OCI-LY3 (cell line): ENCODE results near the gene MAP4K2.
"Not testable (repeated sequence)": the region's sequence is repeated elsewhere in the genome, so short reads cannot be mapped to it uniquely, and the experiment has no call there.

Source experiments
- H2AFZ ChIP-seq: fragments of 200-600, 300-600 bp; shearing (Covaris generic); 2 replicates; pipeline ENCODE4 v1.6.0; 2014; ENCODE audit warnings: antibody characterized with exemption, low read depth, low read length
- H3K27ac ChIP-seq: fragments of 200-600, 300-600 bp; sonication (generic); 2 replicates; pipeline ENCODE4 v1.5.1; 2014; ENCODE audit warnings: mild to moderate bottlenecking, low read length, moderate library complexity, mixed read lengths
- H3K27me3 ChIP-seq: fragments of 200-600, 300-600 bp; sonication (generic); 2 replicates; pipeline ENCODE4 v1.6.1; 2014; ENCODE audit warnings: low read depth, low read length, mixed read lengths
- H3K36me3 ChIP-seq: fragments of 200-600, 300-600 bp; sonication (generic); replicated peaks from 2 replicates; pipeline ENCODE3; 2014; ENCODE audit warnings: low read depth, low read length, mixed read lengths
- H3K4me1 ChIP-seq: fragments of 300-600, 200-600 bp; sonication (generic); 2 replicates; pipeline ENCODE4 v1.6.1; 2014; ENCODE audit warnings: low read length, mixed read lengths
- H3K4me2 ChIP-seq: fragments of 200-600, 300-600 bp; sonication (generic); 2 replicates; pipeline ENCODE4 v1.6.1; 2014; ENCODE audit warnings: low read length, mixed read lengths
- H3K4me3 ChIP-seq: fragments of 300-600, 200-600 bp; sonication (generic); 2 replicates; pipeline ENCODE4 v1.5.1; 2014; ENCODE audit warnings: antibody characterized with exemption, mild to moderate bottlenecking, low read length, moderate library complexity
- H3K79me2 ChIP-seq: fragments of 300-600, 200-600 bp; shearing (Covaris generic); 2 replicates; pipeline ENCODE4 v1.6.1; 2014; ENCODE audit warnings: mild to moderate bottlenecking, low read length, mixed read lengths
- H3K9ac ChIP-seq: fragments of 300-600, 200-600 bp; shearing (Covaris generic); 2 replicates; pipeline ENCODE4 v1.6.0; 2014; ENCODE audit warnings: mild to moderate bottlenecking, low read length, moderate library complexity
- H3K9me3 ChIP-seq: fragments of 200-600, 300-600 bp; shearing (Covaris generic); 2 replicates; pipeline ENCODE4 v1.6.1; 2014; ENCODE audit warnings: low read length, mixed read lengths; ENCODE audit not compliant: insufficient read depth
- H4K20me1 ChIP-seq: fragments of 200-600, 300-600 bp; sonication (generic); 2 replicates; pipeline ENCODE4 v1.6.1; 2016; ENCODE audit warnings: low read length, mixed read lengths; ENCODE audit not compliant: insufficient read depth
- EZH2phosphoT487 ChIP-seq: fragments of 200-600 bp; shearing (Covaris generic); IDR thresholded peaks from 2 replicates; pipeline ENCODE4 v1.6.1; 2018; ENCODE audit warnings: antibody characterized with exemption, mixed run types, low read depth
- TF ChIP-seq, protein P1 (sequence below): fragments of 200-600, 300-600 bp; sonication (generic); IDR thresholded peaks from 2 replicates; pipeline ENCODE4 v1.5.1; 2014; ENCODE audit warnings: antibody characterized with exemption, low read length, low read depth

Gene MAP4K2

DNA sequence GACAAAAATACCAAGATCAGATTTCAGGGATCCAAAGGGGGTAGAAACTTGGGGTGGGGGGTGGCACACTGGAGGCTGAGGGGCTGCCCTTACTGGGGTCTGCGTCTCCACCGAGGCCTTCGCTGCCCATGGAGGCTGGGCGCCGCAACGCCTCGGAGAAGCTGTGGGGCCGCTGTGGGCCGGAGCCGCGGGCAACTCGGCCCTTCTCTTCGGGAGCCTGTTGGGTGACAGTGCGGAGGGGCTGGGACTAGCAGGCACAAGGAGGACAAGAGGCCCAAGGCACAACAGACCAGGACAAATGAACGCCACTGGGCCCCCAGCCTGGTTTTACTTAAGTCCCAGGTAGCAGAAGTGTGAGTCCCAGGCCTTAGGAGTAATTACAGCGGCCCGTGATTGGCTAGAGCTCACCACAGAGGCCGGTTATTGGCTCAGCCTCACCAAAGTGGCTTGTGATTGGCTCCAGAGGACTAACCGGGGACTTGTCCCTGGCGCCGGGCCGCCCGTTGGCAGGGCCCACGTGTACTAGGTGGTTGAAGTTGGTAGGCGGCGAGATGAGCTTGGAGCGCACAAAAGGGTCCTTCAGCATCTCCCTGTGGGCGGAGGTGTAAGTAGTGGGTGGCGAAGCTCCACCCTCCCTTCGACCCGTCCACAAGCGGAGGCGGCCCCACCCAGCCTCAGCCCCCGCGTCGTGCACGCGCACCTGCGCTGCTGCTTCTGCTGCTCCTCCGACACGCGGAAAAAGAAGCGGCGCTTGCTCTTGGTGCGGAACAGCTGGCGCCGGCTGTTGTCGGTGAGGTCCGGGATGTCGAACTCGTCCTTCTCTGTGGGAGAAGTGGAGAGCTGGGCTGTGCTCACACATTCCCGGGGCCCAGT lies 23.8 kb upstream of the MAP4K2 start:
- Histone ChIP-seq H3K4me1 (no peaks in the 10 kb centered on the region), H3K36me3 (no peaks in the 10 kb centered on the region), H3K4me2 (no peak overlapping the region), H4K20me1 (no peaks in the 10 kb centered on the region), H2AFZ (no peak overlapping the region), H3K4me3 (no peak overlapping the region), H3K27ac (no peak overlapping the region), H3K79me2 (no peaks in the 10 kb centered on the region), H3K27me3 (no peaks in the 10 kb centered on the region), H3K9me3 (no peaks in the 10 kb centered on the region), H3K9ac (no peak overlapping the region)
- TF ChIP-seq, protein P1, sequence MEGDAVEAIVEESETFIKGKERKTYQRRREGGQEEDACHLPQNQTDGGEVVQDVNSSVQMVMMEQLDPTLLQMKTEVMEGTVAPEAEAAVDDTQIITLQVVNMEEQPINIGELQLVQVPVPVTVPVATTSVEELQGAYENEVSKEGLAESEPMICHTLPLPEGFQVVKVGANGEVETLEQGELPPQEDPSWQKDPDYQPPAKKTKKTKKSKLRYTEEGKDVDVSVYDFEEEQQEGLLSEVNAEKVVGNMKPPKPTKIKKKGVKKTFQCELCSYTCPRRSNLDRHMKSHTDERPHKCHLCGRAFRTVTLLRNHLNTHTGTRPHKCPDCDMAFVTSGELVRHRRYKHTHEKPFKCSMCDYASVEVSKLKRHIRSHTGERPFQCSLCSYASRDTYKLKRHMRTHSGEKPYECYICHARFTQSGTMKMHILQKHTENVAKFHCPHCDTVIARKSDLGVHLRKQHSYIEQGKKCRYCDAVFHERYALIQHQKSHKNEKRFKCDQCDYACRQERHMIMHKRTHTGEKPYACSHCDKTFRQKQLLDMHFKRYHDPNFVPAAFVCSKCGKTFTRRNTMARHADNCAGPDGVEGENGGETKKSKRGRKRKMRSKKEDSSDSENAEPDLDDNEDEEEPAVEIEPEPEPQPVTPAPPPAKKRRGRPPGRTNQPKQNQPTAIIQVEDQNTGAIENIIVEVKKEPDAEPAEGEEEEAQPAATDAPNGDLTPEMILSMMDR, result no peak
- no peak for TF ChIP-seq EZH2phosphoT487

DNA sequence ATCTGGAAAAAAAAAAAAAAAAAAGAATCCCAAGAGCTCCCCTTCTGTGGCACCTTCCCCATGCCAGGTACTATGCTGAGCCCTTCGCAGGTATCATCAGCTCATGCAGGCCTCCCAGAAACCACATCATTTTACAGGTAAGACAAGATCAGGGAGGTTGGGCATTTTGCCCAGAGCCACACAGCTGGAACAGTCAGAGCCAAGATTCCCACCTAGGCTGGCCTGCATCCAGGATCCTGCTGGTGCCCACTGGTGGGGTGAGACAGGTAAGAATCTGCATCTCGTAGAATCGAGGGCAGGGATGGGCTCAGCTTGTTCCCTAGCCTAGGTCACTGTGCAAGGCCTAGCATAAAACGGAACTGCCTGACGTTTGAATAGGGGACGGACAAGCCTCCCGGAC lies 23.0 kb upstream of the MAP4K2 start:
- Histone ChIP-seq H3K27ac (no peak overlapping the region), H3K4me1 (no peaks in the 10 kb centered on the region), H3K9ac (no peak overlapping the region), H2AFZ (no peak overlapping the region), H3K79me2 (no peaks in the 10 kb centered on the region), H4K20me1 (no peaks in the 10 kb centered on the region), H3K36me3 (no peaks in the 10 kb centered on the region), H3K4me3 (no peak overlapping the region), H3K9me3 (no peaks in the 10 kb centered on the region), H3K27me3 (no peaks in the 10 kb centered on the region), H3K4me2 (no peak overlapping the region)
- TF ChIP-seq, protein P1, result no peak
- TF ChIP-seq EZH2phosphoT487, result no peak

DNA sequence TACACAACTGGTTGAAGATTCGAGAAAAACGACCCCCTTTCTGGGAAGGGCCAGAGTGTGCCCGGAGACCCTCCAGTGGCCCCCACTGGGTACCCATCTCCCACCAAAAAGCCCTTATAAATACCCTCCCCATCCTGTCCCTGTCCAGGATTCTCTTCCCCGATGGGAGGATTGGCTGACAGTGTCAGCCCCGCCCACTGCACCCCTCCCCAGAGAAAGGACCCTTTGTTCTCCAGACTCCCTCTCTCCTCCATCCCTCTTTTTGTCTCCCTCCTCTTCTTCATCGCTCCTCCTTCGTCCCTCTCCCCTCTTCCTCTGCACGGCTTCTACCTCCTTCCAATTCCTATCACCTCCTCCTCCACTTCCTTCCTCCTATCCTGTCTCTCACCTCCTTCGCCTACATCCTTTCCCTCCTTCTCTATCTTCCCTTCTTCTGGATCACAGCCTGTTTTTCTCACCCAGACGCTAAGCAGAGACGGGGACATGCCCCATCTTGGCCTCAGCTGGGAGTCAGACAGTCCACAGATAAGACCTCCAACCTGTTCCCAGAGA lies 20.6 kb upstream of the MAP4K2 start:
- H3K27ac ChIP-seq, result no peak overlapping the region
- no peak for TF ChIP-seq EZH2phosphoT487
- TF ChIP-seq, protein P1, result no peak
- no peaks in the 10 kb centered on the region for H3K79me2 ChIP-seq
- no peak overlapping the region for H3K4me3 ChIP-seq
- no peak overlapping the region for H3K4me2 ChIP-seq
- H3K9ac ChIP-seq, result no peak overlapping the region
- H3K27me3 ChIP-seq, result no peaks in the 10 kb centered on the region
- no peaks in the 10 kb centered on the region for H3K9me3 ChIP-seq
- no peak overlapping the region for H2AFZ ChIP-seq
- H3K36me3 ChIP-seq, result no peaks in the 10 kb centered on the region
- no peaks in the 10 kb centered on the region for H4K20me1 ChIP-seq
- H3K4me1 ChIP-seq, result no peaks in the 10 kb centered on the region

DNA sequence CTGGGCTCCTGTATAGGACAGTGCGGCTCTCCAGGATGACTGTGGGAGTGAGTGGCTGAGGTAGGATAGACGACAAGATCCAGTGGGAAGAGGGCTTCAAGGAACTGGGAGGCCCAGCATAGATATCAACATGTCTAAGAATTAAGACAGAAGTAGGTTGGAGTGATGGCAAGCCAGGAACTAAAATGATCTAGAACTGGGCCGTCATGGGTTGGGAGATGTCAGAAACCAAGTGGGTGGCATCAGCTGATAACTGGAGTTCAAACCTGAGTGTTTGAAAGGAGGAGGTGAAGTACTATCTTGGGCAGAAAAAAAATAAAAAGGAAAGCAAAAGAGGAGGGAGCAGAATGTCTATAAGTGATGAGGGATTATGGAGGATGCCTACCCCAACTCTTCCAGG lies 14.5 kb upstream of the MAP4K2 start:
- H3K4me3 ChIP-seq, result no peak overlapping the region
- no peaks in the 10 kb centered on the region for H3K27me3 ChIP-seq
- H3K4me1 ChIP-seq, result no peaks in the 10 kb centered on the region
- no peaks in the 10 kb centered on the region for H3K36me3 ChIP-seq
- H3K27ac ChIP-seq, result no peak overlapping the region
- no peak overlapping the region for H3K9ac ChIP-seq
- H2AFZ ChIP-seq, result no peak overlapping the region
- H3K79me2 ChIP-seq, result no peaks in the 10 kb centered on the region
- TF ChIP-seq, protein P1, result no peak
- TF ChIP-seq EZH2phosphoT487, result no peak
- H3K4me2 ChIP-seq, result no peak overlapping the region
- no peaks in the 10 kb centered on the region for H3K9me3 ChIP-seq
- no peaks in the 10 kb centered on the region for H4K20me1 ChIP-seq

DNA sequence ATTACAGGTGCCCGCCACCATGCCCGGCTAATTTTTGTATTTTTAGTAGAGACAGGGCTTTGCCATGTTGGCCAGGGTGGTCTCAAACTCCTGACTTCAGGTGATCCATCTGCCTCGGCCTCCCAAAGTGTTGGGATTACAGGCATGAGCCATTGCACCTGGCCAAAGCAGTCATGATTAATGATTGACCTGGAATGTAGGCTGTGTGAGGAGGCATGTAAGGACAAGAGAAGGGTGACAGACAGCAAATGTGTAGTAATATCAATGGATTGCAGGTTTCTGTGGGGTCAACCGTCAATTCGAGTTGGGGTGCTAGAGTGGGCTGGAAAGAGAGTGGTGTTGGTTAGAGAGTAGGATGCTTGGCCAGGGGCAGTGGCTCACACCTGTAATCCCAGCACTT lies 12.4 kb upstream of the MAP4K2 start:
- not testable (repeated sequence) for H3K4me1 ChIP-seq, H3K36me3 ChIP-seq, H3K9ac ChIP-seq, H3K27me3 ChIP-seq, H2AFZ ChIP-seq, H3K27ac ChIP-seq, H3K4me2 ChIP-seq, H3K9me3 ChIP-seq, H3K79me2 ChIP-seq, H3K4me3 ChIP-seq, H4K20me1 ChIP-seq
